GM10248 (cell line): ENCODE measurements around the gene CXCR4.
"Not testable (repeated sequence)": the region's sequence is repeated elsewhere in the genome, so short reads cannot be mapped to it uniquely, and the experiment has no call there.

Experiments used
- CTCF ChIA-PET: fragments of 300-600 bp; sonication (Branson Sonifier 250); formaldehyde crosslinking; extraction: SDS; loops from one replicate; lab custom pipeline; 2021; ENCODE audit warnings: antibody characterized with exemption; lab: Yijun Ruan, JAX
- POLR2A ChIA-PET: fragments of 350-650 bp; sonication (Branson Sonifier 250); formaldehyde crosslinking; extraction: SDS; loops from one replicate; lab custom pipeline; 2020; ENCODE audit warnings: antibody characterized with exemption; lab: Yijun Ruan, JAX
- DNase-seq: peaks from one replicate; pipeline ENCODE4 v3.0.0; 2012; ENCODE audit errors: extremely low spot score
- CTCF ChIP-seq: IDR thresholded peaks from 2 replicates; pipeline ENCODE4 v1.5.1; 2012; ENCODE audit warnings: mild to moderate bottlenecking, low read depth; ENCODE audit errors: extremely low read depth, missing control alignments, control extremely low read depth

Gene CXCR4

GRCh38 chr2:136091899-136092298, 26.1 kb downstream of the CXCR4 start:
- ChIA-PET POLR2A (no interaction called here), CTCF (interaction anchor here (1.0 to 2.8 kb wide), 3 partner anchors 14 to 293 kb away, joined by 3 to 8 read pairs (median 4); no protein-coding TSS in a partner anchor)

DNA sequence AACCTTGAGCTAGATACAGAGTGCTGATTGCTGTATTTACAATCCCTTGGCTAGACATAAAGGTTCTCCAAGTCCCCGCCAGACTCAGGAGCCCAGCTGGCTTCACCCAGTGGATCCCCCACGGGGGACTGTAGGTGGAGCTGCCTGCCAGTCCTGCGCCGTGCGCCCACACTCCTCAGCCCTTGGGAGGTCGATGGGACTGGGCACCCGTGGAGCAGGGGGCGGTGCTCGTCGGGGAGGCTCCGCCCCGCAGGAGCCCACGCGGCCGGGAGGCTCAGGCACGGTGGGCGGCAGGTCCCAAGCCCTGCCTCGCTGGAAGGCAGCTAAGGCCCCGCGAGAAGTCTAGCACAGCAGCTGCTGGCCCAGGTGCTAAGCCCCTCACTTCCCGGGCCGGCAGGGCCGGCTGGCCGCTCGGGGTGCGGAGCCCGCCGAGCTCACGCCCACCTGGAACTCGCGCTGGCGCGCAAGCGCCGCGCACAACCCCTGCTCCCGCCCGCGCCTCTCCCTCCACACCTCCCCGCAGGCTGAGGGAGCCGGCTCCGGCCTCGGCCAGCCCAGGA, 30.0 kb downstream of the CXCR4 start:
- POLR2A ChIA-PET, DNase-seq: not testable (repeated sequence)
- CTCF ChIA-PET: interaction anchor here (1.0 to 3.1 kb wide), 3 partner anchors 8 to 271 kb away, joined by 3 to 11 read pairs (median 4); no protein-coding TSS in a partner anchor

More at GRCh38 chr2:136091899-136092298, 26.1 kb downstream of the CXCR4 start:
- no peak for TF ChIP-seq CTCF
- DNase-seq: no peak

DNA sequence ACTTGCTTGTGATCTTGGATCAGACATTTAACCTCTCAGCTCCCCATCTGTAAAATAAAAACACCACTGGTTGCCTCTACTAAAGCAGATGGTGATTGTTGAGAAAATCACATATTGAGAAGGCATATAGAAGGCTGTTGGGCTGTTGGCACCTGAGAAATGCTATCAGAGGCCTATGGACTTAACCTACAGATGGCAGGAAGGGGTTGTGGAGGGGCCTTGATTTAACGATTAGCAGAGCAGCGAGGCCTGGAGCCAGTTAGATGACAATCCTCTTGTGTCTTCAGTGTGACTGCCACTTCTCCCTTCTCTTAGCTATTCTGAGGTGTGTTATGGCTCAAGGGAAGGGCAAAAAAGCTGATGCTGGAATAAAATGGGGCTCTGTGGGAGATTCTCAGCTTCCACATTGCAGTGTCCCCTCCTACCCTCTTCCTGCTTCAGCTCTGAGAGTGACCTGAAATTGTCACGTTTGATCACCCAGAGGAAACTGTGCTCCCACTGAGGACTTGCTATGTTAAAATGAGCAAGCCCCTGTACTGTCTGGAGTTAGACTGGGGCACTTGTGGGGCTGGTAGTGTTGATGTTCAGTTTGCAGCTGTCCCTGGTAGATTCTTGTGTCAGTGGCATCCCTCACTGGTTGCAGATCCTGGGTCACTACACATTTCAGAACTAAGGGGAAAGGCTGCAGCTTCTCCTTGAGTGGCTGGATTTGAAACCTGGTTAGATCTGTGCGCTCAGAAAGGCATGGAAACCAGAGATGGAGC, 31.5 kb downstream of the CXCR4 start:
- POLR2A ChIA-PET: no interaction called here

DNA sequence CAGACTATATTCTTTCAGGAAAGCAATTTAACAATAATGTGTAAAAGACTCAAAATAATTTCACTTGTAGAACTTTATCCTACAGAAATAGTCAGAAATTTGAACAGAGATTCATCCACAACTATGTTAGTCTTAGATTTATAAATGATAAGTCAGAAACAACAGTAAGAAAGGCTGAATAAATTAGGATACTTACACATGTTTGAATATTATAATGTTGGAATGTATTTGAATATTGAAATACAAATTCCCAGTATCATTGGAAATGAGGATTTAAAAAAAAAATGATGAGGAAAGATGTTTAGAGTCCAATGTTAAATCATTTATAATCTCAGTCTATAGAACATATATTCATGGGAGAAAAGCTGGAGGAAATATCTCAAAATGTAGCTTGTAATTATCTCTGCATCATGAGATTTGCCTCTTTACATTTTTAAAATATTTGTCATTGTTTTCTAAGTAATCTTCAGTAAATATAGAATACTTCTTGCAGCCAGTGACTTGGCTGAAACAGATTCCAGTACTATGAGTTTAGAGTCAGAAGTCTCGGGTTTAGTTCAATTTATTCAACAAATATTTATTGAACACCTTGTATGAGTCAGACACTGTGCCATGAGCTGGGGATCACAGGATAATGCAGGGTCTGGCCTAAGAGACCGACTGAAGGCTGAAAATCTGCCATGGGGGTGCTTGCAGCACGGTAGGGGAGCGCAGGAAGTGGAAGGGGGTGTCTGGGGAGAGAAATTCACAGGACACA, 32.3 kb downstream of the CXCR4 start:
- ChIA-PET POLR2A (no interaction called here), CTCF (interaction anchor here (2.1 to 3.1 kb wide), 2 partner anchors 10 to 23 kb away, joined by 7 to 11 read pairs; no protein-coding TSS in a partner anchor)
- TF ChIP-seq CTCF: no peak
- DNase-seq: no peak

More for the DNA sequence above, 31.5 kb downstream of the CXCR4 start:
- no peak for TF ChIP-seq CTCF
- CTCF ChIA-PET: interaction anchor here (1.0 to 3.1 kb wide), 3 partner anchors 10 to 272 kb away, joined by 3 to 11 read pairs (median 7); no protein-coding TSS in a partner anchor
- no peak for DNase-seq

DNA sequence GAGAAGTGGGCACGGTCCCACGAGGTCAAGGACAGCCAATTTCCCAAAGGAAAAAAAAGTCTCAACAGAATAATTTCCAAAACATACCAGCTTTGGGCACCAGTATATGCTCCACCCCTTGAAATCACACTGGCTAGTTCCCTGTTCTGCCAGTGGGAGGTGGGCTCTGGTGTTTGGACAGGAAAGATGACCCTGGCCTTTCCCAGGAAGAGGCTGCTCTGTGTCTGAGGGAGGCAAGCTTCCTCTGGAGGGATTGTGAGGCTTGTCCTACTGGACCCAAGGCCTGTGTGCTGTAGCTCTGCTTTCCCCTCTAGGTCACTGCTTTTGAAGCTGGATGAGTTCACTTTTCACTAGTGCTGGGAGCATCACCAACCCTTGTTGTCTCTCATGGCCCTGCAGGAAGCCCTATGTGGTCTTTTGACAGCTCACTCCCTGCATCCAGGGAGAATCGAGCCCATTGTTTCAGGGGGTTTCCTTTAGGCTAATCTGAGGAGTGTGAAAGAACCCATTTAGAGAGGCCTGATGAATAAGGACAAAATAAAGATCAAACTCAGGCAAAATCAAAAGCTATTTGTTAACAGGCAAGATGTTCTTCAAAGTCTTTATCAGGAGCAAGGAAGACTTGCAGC, 36.3 kb downstream of the CXCR4 start:
- ChIA-PET POLR2A (no interaction called here), CTCF (interaction anchor here (1.0 to 2.1 kb wide), 6 partner anchors 22 to 302 kb away, joined by 3 to 4 read pairs (median 4); no protein-coding TSS in a partner anchor)
- DNase-seq: no peak
- TF ChIP-seq CTCF: no peak

- POLR2A ChIA-PET: no interaction called here
- DNase-seq: no peak
- TF ChIP-seq CTCF: no peak
- CTCF ChIA-PET: interaction anchor here (1.3 to 2.1 kb wide), 3 partner anchors 27 to 80 kb away, joined by 3 to 4 read pairs (median 4); no protein-coding TSS in a partner anchor
These were observed 37.8 kb downstream of the CXCR4 start for GRCh38 chr2:136080114-136080513.
